ENCODE data around the gene PDCD2L. TPM values are rescaled to one million over a fixed set of nuclear protein-coding genes. Genes with fewer than 3 reads are reported as not detected.
A peak's percentile ranks its signal among the peaks of the same experiment; 100 is the strongest.

The PDCD2L gene
- total RNA-seq, 4 donors from 2014 or later: 5.6 to 10.6 (median 7.2) TPM; not detected in 1

DNA sequence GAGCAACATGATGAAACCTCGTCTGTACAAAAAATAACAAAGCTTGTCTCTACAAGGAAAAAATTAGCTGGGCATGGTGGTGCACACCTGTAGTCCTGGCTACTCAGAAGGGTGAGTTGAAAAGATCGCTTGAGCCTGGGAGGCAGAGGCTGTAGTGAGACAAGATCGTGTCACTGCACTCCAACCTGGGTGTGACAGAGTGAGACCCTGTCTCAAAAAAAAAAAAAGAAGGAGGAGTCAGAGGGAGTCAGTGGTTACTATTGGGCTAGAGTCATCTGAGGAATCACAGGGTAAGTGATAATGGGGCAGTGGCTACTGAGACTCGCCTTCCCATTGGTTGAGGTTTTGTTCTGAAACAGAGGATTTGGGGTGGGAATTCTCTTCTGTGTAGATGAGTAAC, 41.1 kb upstream of the PDCD2L start:
- Histone ChIP-seq H3K27me3 (no peaks in the 10 kb centered on the region), H3K4me1 (peaks cover 18 to 41% (median 33%) of the 10 kb centered on the region in 4 donors), H3K36me3 (peaks cover 0 to 2% (median under 1%) of the 10 kb centered on the region in 4 donors), H3K27ac (no peak overlapping the region), H3K4me3 (no peak overlapping the region), H3K9me3 (no peaks in the 10 kb centered on the region)
- WGBS, 2 donors (ENCODE audit: low coverage in 1 of 2): 68 to 83% methylated on average over 4 of the region's 4 CpGs
- intact Hi-C loops (cut with DNase I; ENCODE audit: low total_unique reads) (no loop called here), in situ Hi-C loops (cut with MboI; ENCODE audit: low pct_ligation_motif_present in 1 of 4, low pct_unique_long_range_greater_than_20kb in 1 of 4, low sequenced_read_pairs in 3 of 4) (no loop called here)
- DNase-seq: no peak
- no peak for TF ChIP-seq EP300 (IDR thresholded peaks at IDR 0.05; ENCODE audit: low read depth)
- TF ChIP-seq POLR2AphosphoS5 (IDR thresholded peaks at IDR 0.05): no peak
- TF ChIP-seq, protein P1, sequence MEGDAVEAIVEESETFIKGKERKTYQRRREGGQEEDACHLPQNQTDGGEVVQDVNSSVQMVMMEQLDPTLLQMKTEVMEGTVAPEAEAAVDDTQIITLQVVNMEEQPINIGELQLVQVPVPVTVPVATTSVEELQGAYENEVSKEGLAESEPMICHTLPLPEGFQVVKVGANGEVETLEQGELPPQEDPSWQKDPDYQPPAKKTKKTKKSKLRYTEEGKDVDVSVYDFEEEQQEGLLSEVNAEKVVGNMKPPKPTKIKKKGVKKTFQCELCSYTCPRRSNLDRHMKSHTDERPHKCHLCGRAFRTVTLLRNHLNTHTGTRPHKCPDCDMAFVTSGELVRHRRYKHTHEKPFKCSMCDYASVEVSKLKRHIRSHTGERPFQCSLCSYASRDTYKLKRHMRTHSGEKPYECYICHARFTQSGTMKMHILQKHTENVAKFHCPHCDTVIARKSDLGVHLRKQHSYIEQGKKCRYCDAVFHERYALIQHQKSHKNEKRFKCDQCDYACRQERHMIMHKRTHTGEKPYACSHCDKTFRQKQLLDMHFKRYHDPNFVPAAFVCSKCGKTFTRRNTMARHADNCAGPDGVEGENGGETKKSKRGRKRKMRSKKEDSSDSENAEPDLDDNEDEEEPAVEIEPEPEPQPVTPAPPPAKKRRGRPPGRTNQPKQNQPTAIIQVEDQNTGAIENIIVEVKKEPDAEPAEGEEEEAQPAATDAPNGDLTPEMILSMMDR (IDR thresholded peaks at IDR 0.05): no peak
- TF ChIP-seq POLR2A (IDR thresholded peaks at IDR 0.05): no peak

DNA sequence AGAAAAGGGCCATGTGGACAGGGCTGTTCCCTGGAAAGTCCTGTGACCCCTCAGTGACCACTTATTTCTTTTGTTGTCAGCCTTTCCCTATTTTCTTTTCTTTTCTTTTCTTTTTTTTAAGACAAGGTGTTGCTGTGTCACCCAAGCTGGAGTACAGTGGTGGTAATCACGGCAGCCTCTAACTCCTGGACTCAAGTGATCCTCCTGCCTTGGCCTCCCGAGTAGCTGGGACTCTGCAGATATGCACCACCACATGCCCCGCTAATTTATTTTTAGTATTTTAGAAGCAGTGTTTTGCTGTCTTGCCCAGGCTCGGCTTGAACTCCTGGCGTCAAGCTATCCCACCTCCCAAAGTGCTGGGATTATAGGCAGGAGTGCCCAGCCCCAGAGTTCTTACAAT, 40.3 kb upstream of the PDCD2L start:
- WGBS, 2 donors (ENCODE audit: low coverage in 1 of 2): 90 to 98% methylated on average over 2 to 5 of the region's 5 CpGs
- intact Hi-C loops (cut with DNase I; ENCODE audit: low total_unique reads): no loop called here
- no peaks in the 10 kb centered on the region for H3K27me3 ChIP-seq
- DNase-seq: no peak
- no peaks in the 10 kb centered on the region for H3K9me3 ChIP-seq
- no peak overlapping the region for H3K4me3 ChIP-seq
- no peak for TF ChIP-seq POLR2A (IDR thresholded peaks at IDR 0.05)
- TF ChIP-seq POLR2AphosphoS5 (IDR thresholded peaks at IDR 0.05): no peak
- no peak for TF ChIP-seq EP300 (IDR thresholded peaks at IDR 0.05; ENCODE audit: low read depth)
- TF ChIP-seq, protein P1 (IDR thresholded peaks at IDR 0.05): no peak
- peaks cover 11 to 34% (median 27%) of the 10 kb centered on the region in 4 donors for H3K4me1 ChIP-seq
- H3K36me3 ChIP-seq: peaks cover 0 to 9% (median 5%) of the 10 kb centered on the region in 4 donors
- no peak overlapping the region for H3K27ac ChIP-seq
- in situ Hi-C loops (cut with MboI; ENCODE audit: low pct_ligation_motif_present in 1 of 4, low pct_unique_long_range_greater_than_20kb in 1 of 4, low sequenced_read_pairs in 3 of 4): no loop called here

DNA sequence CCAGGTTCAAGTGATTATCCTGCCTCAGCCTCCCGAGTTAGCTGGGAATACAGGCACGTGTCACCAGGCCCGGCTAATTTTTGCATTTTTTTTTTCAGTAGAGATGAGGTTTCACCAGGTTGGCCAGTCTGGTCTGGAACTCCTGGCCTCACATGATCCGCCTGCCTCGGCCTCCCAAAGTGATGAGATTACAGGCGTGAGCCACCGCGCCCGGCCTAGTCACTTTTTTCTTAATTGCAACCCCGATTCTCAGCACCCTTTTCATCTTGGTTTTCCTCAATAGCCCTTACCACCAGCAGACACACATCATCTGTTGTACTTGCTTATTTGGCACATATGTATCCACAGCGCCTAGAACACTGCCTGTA, 39.8 kb upstream of the PDCD2L start:
- intact Hi-C loops (cut with DNase I; ENCODE audit: low total_unique reads): no loop called here
- peaks cover 11 to 33% (median 26%) of the 10 kb centered on the region in 4 donors for H3K4me1 ChIP-seq
- DNase-seq: no peak
- H3K9me3 ChIP-seq: no peaks in the 10 kb centered on the region
- H3K36me3 ChIP-seq: peaks cover 0 to 14% (median 7%) of the 10 kb centered on the region in 4 donors
- peak overlapping the region; percentile 87 to 91 (median 90) for H3K27ac ChIP-seq
- WGBS, 2 donors (ENCODE audit: low coverage in 1 of 2): 54 to 64% methylated on average over 5 to 11 of the region's 11 CpGs
- in situ Hi-C loops (cut with MboI; ENCODE audit: low pct_ligation_motif_present in 1 of 4, low pct_unique_long_range_greater_than_20kb in 1 of 4, low sequenced_read_pairs in 3 of 4): no loop called here
- TF ChIP-seq EP300 (IDR thresholded peaks at IDR 0.05; ENCODE audit: low read depth) (no peak), POLR2A (IDR thresholded peaks at IDR 0.05) (no peak), POLR2AphosphoS5 (IDR thresholded peaks at IDR 0.05) (no peak)
- TF ChIP-seq, protein P1 (IDR thresholded peaks at IDR 0.05): no peak
- peak overlapping the region in 3 of 4 donors; percentile 89 to 91 (median 90) for H3K4me3 ChIP-seq
- no peaks in the 10 kb centered on the region for H3K27me3 ChIP-seq

DNA sequence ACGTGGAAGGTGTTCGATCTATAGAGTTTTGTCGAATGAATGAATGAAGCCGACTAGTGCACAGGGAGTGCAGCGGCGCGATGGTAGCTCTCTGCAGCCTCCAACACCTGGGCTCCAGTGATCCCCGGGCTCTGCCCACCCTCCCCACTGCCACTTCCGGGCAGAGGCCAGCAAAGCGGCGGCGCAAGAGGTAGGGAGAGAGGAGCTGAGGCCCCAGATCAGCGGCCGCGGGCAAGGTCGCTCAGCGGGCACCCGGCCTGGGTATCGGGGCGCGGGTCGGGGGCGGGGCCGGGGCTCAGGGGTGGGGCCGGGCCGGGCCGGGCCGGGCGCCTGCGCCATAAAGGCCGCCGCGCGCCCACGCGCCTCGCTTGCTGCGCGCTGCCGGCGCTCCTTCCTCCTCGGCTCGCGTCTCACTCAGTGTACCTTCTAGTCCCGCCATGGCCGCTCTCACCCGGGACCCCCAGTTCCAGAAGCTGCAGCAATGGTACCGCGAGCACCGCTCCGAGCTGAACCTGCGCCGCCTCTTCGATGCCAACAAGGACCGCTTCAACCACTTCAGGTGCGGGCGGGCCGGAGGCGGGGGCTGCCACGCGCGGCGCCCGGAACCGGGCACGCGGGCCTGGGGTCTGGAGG, 39.3 kb upstream of the PDCD2L start, which contains the start of gene GPI:
Gene GPI, plus strand, starts transcription at position 367 of the 633 bp plus-strand sequence. Its CDS starts 71 bp downstream, at position 438.
- H3K36me3 ChIP-seq: peaks cover 0 to 19% (median 10%) of the 10 kb centered on the region in 4 donors
- H3K27ac ChIP-seq: peak within 1 kb of the TSS; percentile 87 to 91 (median 90)
- in situ Hi-C loops (cut with MboI; ENCODE audit: low pct_ligation_motif_present in 1 of 4, low pct_unique_long_range_greater_than_20kb in 1 of 4, low sequenced_read_pairs in 3 of 4): no loop called here
- H3K9me3 ChIP-seq: no peaks in the 10 kb centered on the region
- peak; percentile 72 for DNase-seq
- 1% methylated on average over 21 of the region's 67 CpGs; no CpG with 5 or more reads in 1 of the 2 donors for WGBS, 2 donors (ENCODE audit: low coverage in 1 of 2)
- intact Hi-C loops (cut with DNase I; ENCODE audit: low total_unique reads): no loop called here
- TF ChIP-seq POLR2AphosphoS5 (IDR thresholded peaks at IDR 0.05) (peak; percentile 49 to 62 (median 55)), EP300 (IDR thresholded peaks at IDR 0.05; ENCODE audit: low read depth) (no peak), POLR2A (IDR thresholded peaks at IDR 0.05) (peak; percentile 32)
- TF ChIP-seq, protein P1 (IDR thresholded peaks at IDR 0.05): no peak
- H3K4me3 ChIP-seq: peak within 1 kb of the TSS; percentile 71 to 91 (median 90)
- H3K4me1 ChIP-seq: peaks cover 11 to 28% (median 22%) of the 10 kb centered on the region in 4 donors
- no peaks in the 10 kb centered on the region for H3K27me3 ChIP-seq
